Karpas-422 (cell line): ENCODE data around the gene DTYMK. TPM values are rescaled to one million over a fixed set of nuclear protein-coding genes. Genes with fewer than 3 reads are reported as not detected.

ENCODE experiments used
- DNase-seq: peaks from one replicate; pipeline ENCODE4 v3.0.0-alpha.2; 2015
- H2AFZ ChIP-seq: fragments of 200-600 bp; sonication (generic); 2 replicates; pipeline ENCODE4 v1.6.1; 2014; ENCODE audit warnings: antibody characterized with exemption, low read length, mixed read lengths
- H3K27ac ChIP-seq: fragments of 200-600 bp; sonication (generic); 2 replicates; pipeline ENCODE4 v1.5.1; 2014; ENCODE audit warnings: mild to moderate bottlenecking, low read length, moderate library complexity
- H3K27me3 ChIP-seq: fragments of 200-600 bp; sonication (generic); 2 replicates; pipeline ENCODE4 v1.6.1; 2014; ENCODE audit warnings: low read length, mixed read lengths
- H3K36me3 ChIP-seq: fragments of 200-600 bp; sonication (generic); 2 replicates; pipeline ENCODE4 v1.6.1; 2014; ENCODE audit warnings: low read length, mixed read lengths; ENCODE audit not compliant: insufficient read depth
- H3K4me1 ChIP-seq: fragments of 200-600 bp; sonication (generic); 2 replicates; pipeline ENCODE4 v1.6.1; 2014; ENCODE audit warnings: mild to moderate bottlenecking, low read length, mixed read lengths
- H3K4me2 ChIP-seq: fragments of 200-600 bp; sonication (generic); 2 replicates; pipeline ENCODE4 v1.6.1; 2014; ENCODE audit warnings: low read length, low read depth, mild to moderate bottlenecking; ENCODE audit not compliant: poor library complexity, severe bottlenecking
- H3K4me3 ChIP-seq: fragments of 200-600 bp; sonication (generic); 2 replicates; pipeline ENCODE4 v1.5.1; 2014; ENCODE audit warnings: mild to moderate bottlenecking, antibody characterized with exemption, low read length, mixed read lengths
- H3K79me2 ChIP-seq: fragments of 200-600 bp; sonication (generic); 2 replicates; pipeline ENCODE4 v1.6.1; 2014; ENCODE audit warnings: mild to moderate bottlenecking, low read length, mixed read lengths
- H3K9ac ChIP-seq: fragments of 200-600 bp; sonication (generic); 2 replicates; pipeline ENCODE4 v1.6.0; 2014; ENCODE audit warnings: low read length
- H3K9me2 ChIP-seq: fragments of 200-600 bp; sonication (generic), shearing (Covaris generic); replicated peaks from 2 replicates; pipeline ENCODE4 v1.6.0; 2014; ENCODE audit warnings: mild to moderate bottlenecking, low read length, moderate library complexity; ENCODE audit not compliant: insufficient read depth
- H3K9me3 ChIP-seq: fragments of 300-700, 200-600 bp; sonication (generic); 2 replicates; pipeline ENCODE4 v1.6.1; 2014; ENCODE audit warnings: low read length, mixed read lengths
- H4K20me1 ChIP-seq: fragments of 200-600 bp; sonication (generic); 2 replicates; pipeline ENCODE4 v1.6.1; 2014; ENCODE audit warnings: mild to moderate bottlenecking, antibody characterized with exemption, low read length, low read depth; ENCODE audit not compliant: insufficient read depth
- total RNA-seq: library from RNA; depleted of rRNA; stranded (reverse); fragments of >200 nt; shearing (Covaris generic); gene quantifications from 2 replicates; pipeline ENCODE4 v1.2.3, GENCODE V29; 2014; ENCODE audit warnings: low replicate concordance

Gene DTYMK
- total RNA-seq, 1 experiment from 2014 or later = 32.0 TPM

DNA sequence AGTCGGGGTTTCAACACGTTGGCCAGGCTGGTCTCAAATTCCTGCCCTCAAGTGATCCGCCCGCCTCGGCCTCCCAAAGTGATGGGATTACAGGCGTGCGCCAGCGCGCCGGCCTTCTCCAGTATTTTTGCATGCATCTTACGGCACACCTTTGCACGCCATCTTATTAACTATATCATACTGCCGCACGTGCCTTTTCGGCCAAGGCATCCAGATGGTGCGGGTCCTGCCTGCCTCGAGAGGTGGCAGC lies 14.5 kb upstream of the DTYMK start:
- H3K9ac ChIP-seq = peak overlapping the region; percentile 94

DNA sequence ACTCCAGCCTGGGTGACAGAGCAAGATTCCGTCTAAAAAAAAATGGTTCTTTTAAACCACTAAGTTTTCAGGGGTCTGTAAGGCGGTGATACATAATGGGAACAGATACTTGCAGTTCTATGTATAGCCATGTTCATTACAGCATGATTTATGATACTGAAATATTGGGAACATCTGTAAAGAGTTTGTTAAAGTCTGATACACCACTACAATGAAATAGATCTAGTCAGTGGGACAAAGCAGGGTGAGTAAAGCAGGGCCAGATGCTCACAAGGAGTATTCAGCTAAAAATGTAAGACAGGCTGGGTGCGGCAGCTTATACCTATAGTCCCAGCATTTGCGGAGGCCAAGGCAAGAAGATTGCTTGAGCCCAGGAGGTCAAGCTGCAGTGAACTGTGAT lies 9.0 kb upstream of the DTYMK start:
- H3K9me3 ChIP-seq = no peaks in the 10 kb centered on the region
- H3K4me2 ChIP-seq = no peak overlapping the region
- H3K4me3 ChIP-seq = no peak overlapping the region
- no peak overlapping the region for H2AFZ ChIP-seq
- no peak overlapping the region for H3K27ac ChIP-seq
- peaks cover 8% of the 10 kb centered on the region for H3K79me2 ChIP-seq
- peaks cover 4% of the 10 kb centered on the region for H3K4me1 ChIP-seq
- no peak overlapping the region for H3K9ac ChIP-seq
- no peak for DNase-seq
- no peaks in the 10 kb centered on the region for H3K27me3 ChIP-seq
- H3K9me2 ChIP-seq = no peaks in the 10 kb centered on the region
- H3K36me3 ChIP-seq = peaks cover 11% of the 10 kb centered on the region
- no peaks in the 10 kb centered on the region for H4K20me1 ChIP-seq

More for the DNA sequence above, 14.5 kb upstream of the DTYMK start:
- DNase-seq = no peak
- peaks cover 7% of the 10 kb centered on the region for H4K20me1 ChIP-seq
- H2AFZ ChIP-seq = no peak overlapping the region
- H3K9me2 ChIP-seq = no peaks in the 10 kb centered on the region
- peak overlapping the region; percentile 80 for H3K4me2 ChIP-seq
- H3K79me2 ChIP-seq = peaks cover 30% of the 10 kb centered on the region
- H3K4me1 ChIP-seq = peaks cover 22% of the 10 kb centered on the region
- H3K9me3 ChIP-seq = no peaks in the 10 kb centered on the region
- H3K36me3 ChIP-seq = peaks cover 12% of the 10 kb centered on the region
- peak overlapping the region; percentile 81 for H3K27ac ChIP-seq
- no peaks in the 10 kb centered on the region for H3K27me3 ChIP-seq
- peak overlapping the region; percentile 77 for H3K4me3 ChIP-seq

- Histone ChIP-seq H3K27ac (no peak overlapping the region), H3K4me2 (no peak overlapping the region), H4K20me1 (no peaks in the 10 kb centered on the region), H3K9ac (no peak overlapping the region), H3K9me2 (no peaks in the 10 kb centered on the region), H3K79me2 (peaks cover 31% of the 10 kb centered on the region), H2AFZ (no peak overlapping the region), H3K9me3 (no peaks in the 10 kb centered on the region), H3K4me3 (no peak overlapping the region), H3K27me3 (no peaks in the 10 kb centered on the region), H3K4me1 (peaks cover 8% of the 10 kb centered on the region), H3K36me3 (peaks cover 25% of the 10 kb centered on the region)
- DNase-seq = no peak
Observed at GRCh38 chr2:241692448-241692847, 5.8 kb upstream of the DTYMK start.

GRCh38 chr2:241690202-241690717 lies 3.6 kb upstream of the DTYMK start:
- H3K4me1 ChIP-seq = peaks cover 15% of the 10 kb centered on the region
- DNase-seq = no peak
- no peaks in the 10 kb centered on the region for H3K27me3 ChIP-seq
- no peak overlapping the region for H3K9ac ChIP-seq
- no peaks in the 10 kb centered on the region for H3K9me2 ChIP-seq
- peaks cover 25% of the 10 kb centered on the region for H3K36me3 ChIP-seq
- H2AFZ ChIP-seq = no peak overlapping the region
- no peak overlapping the region for H3K4me3 ChIP-seq
- no peaks in the 10 kb centered on the region for H4K20me1 ChIP-seq
- H3K79me2 ChIP-seq = peaks cover 50% of the 10 kb centered on the region
- no peak overlapping the region for H3K4me2 ChIP-seq
- H3K9me3 ChIP-seq = no peaks in the 10 kb centered on the region
- no peak overlapping the region for H3K27ac ChIP-seq

GRCh38 chr2:241689306-241689705 lies 2.7 kb upstream of the DTYMK start:
- H3K27ac ChIP-seq = no peak overlapping the region
- no peak overlapping the region for H3K9ac ChIP-seq
- H3K79me2 ChIP-seq = peaks cover 58% of the 10 kb centered on the region
- peaks cover 28% of the 10 kb centered on the region for H3K36me3 ChIP-seq
- no peaks in the 10 kb centered on the region for H3K27me3 ChIP-seq
- no peak for DNase-seq
- no peak overlapping the region for H3K4me2 ChIP-seq
- H3K4me3 ChIP-seq = no peak overlapping the region
- peaks cover 16% of the 10 kb centered on the region for H3K4me1 ChIP-seq
- H3K9me3 ChIP-seq = no peaks in the 10 kb centered on the region
- no peak overlapping the region for H2AFZ ChIP-seq
- H4K20me1 ChIP-seq = no peaks in the 10 kb centered on the region
- no peaks in the 10 kb centered on the region for H3K9me2 ChIP-seq

- Histone ChIP-seq H3K4me2 (peak overlapping the region; percentile 98), H3K4me3 (peak overlapping the region; percentile 100), H3K9me2 (no peaks in the 10 kb centered on the region), H3K79me2 (peaks cover 84% of the 10 kb centered on the region), H3K27me3 (no peaks in the 10 kb centered on the region), H4K20me1 (no peaks in the 10 kb centered on the region), H3K4me1 (peaks cover 16% of the 10 kb centered on the region), H3K9me3 (no peaks in the 10 kb centered on the region), H3K36me3 (peaks cover 41% of the 10 kb centered on the region), H3K9ac (peak overlapping the region; percentile 100), H3K27ac (peak overlapping the region; percentile 36; the same call in 1 of the 2 replicates), H2AFZ (peak overlapping the region; percentile 84)
- DNase-seq = no peak
Observed at GRCh38 chr2:241686324-241686649, 328 bp downstream of the DTYMK start.

GRCh38 chr2:241680827-241681599 lies 5.6 kb downstream of the DTYMK start:
- Histone ChIP-seq H3K4me1 (peaks cover 8% of the 10 kb centered on the region), H3K36me3 (peaks cover 35% of the 10 kb centered on the region; the same call in 1 of the 2 replicates), H2AFZ (no peak overlapping the region), H3K4me3 (no peak overlapping the region), H4K20me1 (0 out of 2 replicates have a peak, but pooled peaks cover 9% of the 10 kb centered on the region), H3K9me2 (no peaks in the 10 kb centered on the region), H3K27ac (no peak overlapping the region), H3K9me3 (no peaks in the 10 kb centered on the region), H3K27me3 (no peaks in the 10 kb centered on the region), H3K4me2 (no peak overlapping the region), H3K9ac (no peak overlapping the region), H3K79me2 (peaks cover 50% of the 10 kb centered on the region)
- no peak for DNase-seq

- Histone ChIP-seq H4K20me1 (0 out of 2 replicates have a peak, but pooled peaks cover 9% of the 10 kb centered on the region), H3K4me3 (no peak overlapping the region), H3K4me2 (no peak overlapping the region), H3K79me2 (peaks cover 42% of the 10 kb centered on the region), H2AFZ (no peak overlapping the region), H3K9me3 (no peaks in the 10 kb centered on the region), H3K27me3 (no peaks in the 10 kb centered on the region), H3K9ac (no peak overlapping the region), H3K4me1 (no peaks in the 10 kb centered on the region), H3K36me3 (peaks cover 35% of the 10 kb centered on the region; the same call in 1 of the 2 replicates), H3K9me2 (no peaks in the 10 kb centered on the region), H3K27ac (no peak overlapping the region)
- no peak for DNase-seq
Observed at GRCh38 chr2:241680044-241680443, 6.6 kb downstream of the DTYMK start.
